ENCODE results near the gene CCDC17.

CCDC17 gene

GRCh38 chr1:45619149-45619921, 4.5 kb downstream of the CCDC17 start:
- CTCF ChIA-PET: no interaction called here
- DNase-seq (ENCODE audit: low read depth, low spot score): no peak
- no peak overlapping the region for H3K4me3 ChIP-seq (ENCODE audit: low read depth, low read length)
- TF ChIP-seq CTCF (IDR thresholded peaks at IDR 0.05; ENCODE audit: insufficient read depth, low read length, missing control alignments): no peak
- POLR2A ChIA-PET: no interaction called here

- H3K4me3 ChIP-seq (ENCODE audit: low read depth, low read length): no peak overlapping the region
- CTCF ChIA-PET: no interaction called here
- no peak for DNase-seq (ENCODE audit: low read depth, low spot score)
- no peak for TF ChIP-seq CTCF (IDR thresholded peaks at IDR 0.05; ENCODE audit: insufficient read depth, low read length, missing control alignments)
- POLR2A ChIA-PET: interaction anchor here (0.6 kb wide), 1 partner anchor 9 kb away, joined by 3 read pairs; no protein-coding TSS in a partner anchor
Observed at GRCh38 chr1:45617618-45618017, 6.2 kb downstream of the CCDC17 start.

GRCh38 chr1:45615885-45616284, 8.0 kb downstream of the CCDC17 start:
- no peak for DNase-seq (ENCODE audit: low read depth, low spot score)
- CTCF ChIA-PET: no interaction called here
- no peak overlapping the region for H3K4me3 ChIP-seq (ENCODE audit: low read depth, low read length)
- POLR2A ChIA-PET: no interaction called here
- TF ChIP-seq CTCF (IDR thresholded peaks at IDR 0.05; ENCODE audit: insufficient read depth, low read length, missing control alignments): no peak

- ChIA-PET CTCF (interaction anchor here (2.0 kb wide), 1 partner anchor 44 kb away, joined by 5 read pairs; no protein-coding TSS in a partner anchor), POLR2A (no interaction called here)
- H3K4me3 ChIP-seq (ENCODE audit: low read depth, low read length): no peak overlapping the region
- no peak for DNase-seq (ENCODE audit: low read depth, low spot score)
- no peak for TF ChIP-seq CTCF (IDR thresholded peaks at IDR 0.05; ENCODE audit: insufficient read depth, low read length, missing control alignments)
Observed at GRCh38 chr1:45612941-45613579, 10.8 kb downstream of the CCDC17 start.

GRCh38 chr1:45610589-45611226, 13.1 kb downstream of the CCDC17 start:
- no peak for TF ChIP-seq CTCF (IDR thresholded peaks at IDR 0.05; ENCODE audit: insufficient read depth, low read length, missing control alignments)
- DNase-seq (ENCODE audit: low read depth, low spot score): no peak
- ChIA-PET CTCF (no interaction called here), POLR2A (no interaction called here)
- no peak overlapping the region for H3K4me3 ChIP-seq (ENCODE audit: low read depth, low read length)

Data from AG04449 (cell line).